OCI-LY3 (cell line): ENCODE data around the gene SCP2.

Experiments used
- CTCF ChIP-seq: fragments of 200-600, 300-600 bp; sonication (generic); IDR thresholded peaks from 2 replicates; pipeline ENCODE4 v1.5.1; 2014; ENCODE audit warnings: antibody characterized with exemption, low read length, low read depth
- EZH2phosphoT487 ChIP-seq: fragments of 200-600 bp; shearing (Covaris generic); IDR thresholded peaks from 2 replicates; pipeline ENCODE4 v1.6.1; 2018; ENCODE audit warnings: antibody characterized with exemption, mixed run types, low read depth

GRCh38 chr1:53061859-53062707 is 135.0 kb downstream of the SCP2 start, which contains the start of gene PODN:
- TF ChIP-seq CTCF (no peak), EZH2phosphoT487 (no peak)
